GM10248 (cell line): ENCODE results near the gene FNTB.
"Not testable (repeated sequence)": the region's sequence is repeated elsewhere in the genome, so short reads cannot be mapped to it uniquely, and the experiment has no call there.

Source experiments
- CTCF ChIA-PET: fragments of 300-600 bp; sonication (Branson Sonifier 250); formaldehyde crosslinking; extraction: SDS; loops from one replicate; lab custom pipeline; 2021; ENCODE audit warnings: antibody characterized with exemption; lab: Yijun Ruan, JAX
- POLR2A ChIA-PET: fragments of 350-650 bp; sonication (Branson Sonifier 250); formaldehyde crosslinking; extraction: SDS; loops from one replicate; lab custom pipeline; 2020; ENCODE audit warnings: antibody characterized with exemption; lab: Yijun Ruan, JAX
- DNase-seq: peaks from one replicate; pipeline ENCODE4 v3.0.0; 2012; ENCODE audit errors: extremely low spot score
- TF ChIP-seq, protein P1 (sequence below): IDR thresholded peaks from 2 replicates; pipeline ENCODE4 v1.5.1; 2012; ENCODE audit warnings: mild to moderate bottlenecking, low read depth; ENCODE audit errors: extremely low read depth, missing control alignments, control extremely low read depth

The FNTB gene

DNA sequence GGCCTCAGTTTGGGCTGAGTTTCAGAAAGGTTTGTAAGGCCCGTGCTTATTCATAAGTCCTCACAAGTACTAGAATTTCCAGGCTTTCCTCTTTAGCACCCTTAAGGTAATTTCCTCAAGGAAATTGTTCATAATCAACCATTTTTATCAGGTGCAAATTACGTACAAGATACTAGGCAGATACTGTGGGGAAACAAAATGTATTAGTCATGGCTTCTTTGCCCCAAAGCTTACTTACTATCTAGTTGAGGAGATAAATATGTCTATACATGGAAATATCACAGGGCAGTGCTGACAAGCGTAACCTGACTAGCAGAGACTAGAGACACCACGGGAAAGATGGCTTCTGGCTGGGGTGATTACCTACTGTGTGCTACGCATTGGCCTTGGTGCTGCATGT lies 93.1 kb downstream of the FNTB start:
- no peak for DNase-seq
- POLR2A ChIA-PET, result interaction anchor here (0.6 kb wide), 1 partner anchor 44 kb away, joined by 4 read pairs; no protein-coding TSS in a partner anchor
- CTCF ChIA-PET, result interaction anchor here (0.8 to 1.0 kb wide), 2 partner anchors 14 to 188 kb away, joined by 3 to 4 read pairs; no protein-coding TSS in a partner anchor
- TF ChIP-seq, protein P1, sequence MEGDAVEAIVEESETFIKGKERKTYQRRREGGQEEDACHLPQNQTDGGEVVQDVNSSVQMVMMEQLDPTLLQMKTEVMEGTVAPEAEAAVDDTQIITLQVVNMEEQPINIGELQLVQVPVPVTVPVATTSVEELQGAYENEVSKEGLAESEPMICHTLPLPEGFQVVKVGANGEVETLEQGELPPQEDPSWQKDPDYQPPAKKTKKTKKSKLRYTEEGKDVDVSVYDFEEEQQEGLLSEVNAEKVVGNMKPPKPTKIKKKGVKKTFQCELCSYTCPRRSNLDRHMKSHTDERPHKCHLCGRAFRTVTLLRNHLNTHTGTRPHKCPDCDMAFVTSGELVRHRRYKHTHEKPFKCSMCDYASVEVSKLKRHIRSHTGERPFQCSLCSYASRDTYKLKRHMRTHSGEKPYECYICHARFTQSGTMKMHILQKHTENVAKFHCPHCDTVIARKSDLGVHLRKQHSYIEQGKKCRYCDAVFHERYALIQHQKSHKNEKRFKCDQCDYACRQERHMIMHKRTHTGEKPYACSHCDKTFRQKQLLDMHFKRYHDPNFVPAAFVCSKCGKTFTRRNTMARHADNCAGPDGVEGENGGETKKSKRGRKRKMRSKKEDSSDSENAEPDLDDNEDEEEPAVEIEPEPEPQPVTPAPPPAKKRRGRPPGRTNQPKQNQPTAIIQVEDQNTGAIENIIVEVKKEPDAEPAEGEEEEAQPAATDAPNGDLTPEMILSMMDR, result no peak

DNA sequence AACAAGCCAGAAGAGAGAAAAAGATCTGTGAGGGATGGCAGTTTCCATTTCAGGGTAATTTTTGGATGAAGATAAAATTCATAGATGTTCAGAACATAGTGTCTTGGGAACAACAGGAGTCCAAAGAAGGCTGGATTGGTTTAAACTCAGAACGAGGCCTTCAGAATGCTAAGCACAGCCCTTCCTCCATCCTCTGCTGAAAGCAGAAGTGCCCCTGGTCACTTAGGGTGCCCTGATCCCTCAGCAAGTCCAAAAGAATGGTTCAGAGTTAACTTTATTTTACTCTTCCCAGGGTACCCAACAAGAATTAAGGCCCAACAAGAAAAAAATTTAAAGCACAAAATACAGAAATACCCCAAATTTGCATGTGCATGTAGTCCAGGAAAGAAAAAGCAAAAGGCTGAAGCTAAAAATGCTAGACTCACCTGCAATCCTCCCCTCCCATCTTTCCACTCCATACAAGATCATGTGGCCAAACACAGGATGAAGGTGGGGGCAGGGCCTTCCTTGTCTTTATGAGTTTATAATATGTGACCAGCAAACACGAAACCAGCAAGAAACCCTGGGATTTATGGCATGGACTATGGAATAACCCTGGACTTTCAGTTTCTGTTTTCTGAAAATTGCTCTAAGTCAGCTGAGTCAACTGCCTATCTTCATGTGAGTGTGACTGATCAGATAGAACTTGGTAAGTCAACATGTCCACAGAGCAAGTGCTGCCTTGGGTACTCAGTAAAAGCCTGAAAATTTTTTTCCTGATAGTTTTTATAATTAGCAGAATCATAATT lies 94.5 kb downstream of the FNTB start:
- TF ChIP-seq, protein P1, result no peak
- ChIA-PET CTCF (no interaction called here), POLR2A (no interaction called here)
- no peak for DNase-seq

DNA sequence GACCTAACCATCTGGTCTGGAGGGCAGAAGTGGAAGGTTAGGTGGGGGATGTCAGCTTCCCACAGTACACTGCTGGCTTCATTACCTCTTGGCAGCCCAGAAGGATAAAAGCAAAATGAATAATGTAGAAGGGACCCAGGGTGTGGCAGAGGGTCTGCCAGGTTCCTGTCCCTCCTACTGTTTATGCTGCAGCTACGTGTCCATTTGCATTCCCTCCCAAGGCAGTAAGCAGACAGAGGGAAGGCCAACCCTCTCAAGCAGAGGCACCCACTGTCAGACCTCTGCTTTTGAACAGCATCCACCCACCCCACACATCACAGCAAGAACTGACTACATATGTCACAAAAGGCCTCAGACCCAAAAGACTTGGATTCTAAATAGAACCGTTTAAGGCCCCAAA lies 96.2 kb downstream of the FNTB start:
- TF ChIP-seq, protein P1, result no peak
- CTCF ChIA-PET, result interaction anchor here (1.3 kb wide), 1 partner anchor 11 kb away, joined by 3 read pairs; no protein-coding TSS in a partner anchor
- POLR2A ChIA-PET, result interaction anchor here (0.5 kb wide), 1 partner anchor 156 kb away, joined by 7 read pairs; no protein-coding TSS in a partner anchor
- DNase-seq, result no peak

DNA sequence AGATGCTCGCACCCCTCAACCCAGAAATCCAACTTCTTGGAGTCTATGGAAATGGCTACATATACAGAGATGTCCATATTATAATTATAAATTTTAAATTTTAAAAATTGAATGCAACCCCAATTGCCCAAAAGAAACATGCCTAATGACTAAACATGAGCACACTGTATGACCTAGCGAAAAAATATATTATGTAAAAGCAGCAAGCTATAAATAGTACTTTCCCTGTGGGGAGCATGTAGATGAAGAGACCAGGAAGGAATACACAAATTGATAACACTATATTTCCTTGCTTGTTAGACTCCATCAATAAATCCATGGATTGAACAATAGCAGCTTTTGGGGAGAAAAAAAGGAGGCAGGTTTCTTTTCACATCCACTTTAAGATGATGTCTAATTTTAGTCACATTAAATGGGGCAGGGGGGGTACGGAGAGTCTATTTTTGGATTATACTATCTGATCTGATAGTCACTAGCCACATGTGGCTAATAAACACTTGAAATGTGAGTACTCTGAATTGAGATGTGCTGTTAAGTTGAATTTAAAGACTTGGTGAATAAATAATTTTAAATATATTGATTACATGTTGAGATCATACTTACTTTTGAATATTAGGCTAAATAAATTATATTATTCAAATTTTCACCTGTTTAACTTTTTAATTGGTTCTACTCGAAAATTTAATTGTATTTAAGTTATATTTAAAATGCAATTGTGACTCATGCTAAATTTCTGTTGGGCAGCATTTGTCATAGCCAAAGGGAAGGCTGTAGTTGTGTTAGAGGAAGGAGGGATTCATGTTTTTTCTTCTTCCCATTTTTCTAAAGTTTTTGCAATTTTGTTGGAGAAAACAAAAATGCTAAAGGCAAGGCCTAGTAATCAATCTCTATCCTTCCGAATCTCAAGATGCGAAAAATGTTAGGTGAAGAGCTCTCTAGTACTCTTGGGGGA lies 98.1 kb downstream of the FNTB start:
- DNase-seq, result no peak
- POLR2A ChIA-PET, result no interaction called here
- CTCF ChIA-PET, result interaction anchor here (1.0 to 1.3 kb wide), 5 partner anchors 8 to 11 kb away, joined by 3 to 4 read pairs (median 3); no protein-coding TSS in a partner anchor
- TF ChIP-seq, protein P1, result no peak

DNA sequence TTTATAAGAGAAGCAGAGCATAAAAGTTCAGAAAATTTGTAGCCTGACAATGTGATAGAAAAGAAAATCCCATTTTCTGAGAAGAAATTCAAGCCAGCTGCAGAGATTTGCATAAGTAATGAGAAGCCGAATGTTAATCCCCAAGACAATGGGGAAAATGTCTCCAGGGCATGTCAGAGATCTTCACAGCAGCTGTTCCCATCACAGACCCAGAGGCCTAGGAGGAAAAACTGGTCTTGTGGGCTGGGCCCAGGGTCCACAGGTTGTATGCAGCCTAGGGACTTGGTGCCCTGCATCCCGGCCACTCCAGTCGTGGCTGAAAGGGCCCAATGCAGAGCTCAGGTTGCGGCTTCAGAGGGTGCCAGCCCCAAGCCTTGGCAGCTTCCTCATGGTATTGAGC lies 100.0 kb downstream of the FNTB start:
- CTCF ChIA-PET, POLR2A ChIA-PET, DNase-seq: not testable (repeated sequence)

DNA sequence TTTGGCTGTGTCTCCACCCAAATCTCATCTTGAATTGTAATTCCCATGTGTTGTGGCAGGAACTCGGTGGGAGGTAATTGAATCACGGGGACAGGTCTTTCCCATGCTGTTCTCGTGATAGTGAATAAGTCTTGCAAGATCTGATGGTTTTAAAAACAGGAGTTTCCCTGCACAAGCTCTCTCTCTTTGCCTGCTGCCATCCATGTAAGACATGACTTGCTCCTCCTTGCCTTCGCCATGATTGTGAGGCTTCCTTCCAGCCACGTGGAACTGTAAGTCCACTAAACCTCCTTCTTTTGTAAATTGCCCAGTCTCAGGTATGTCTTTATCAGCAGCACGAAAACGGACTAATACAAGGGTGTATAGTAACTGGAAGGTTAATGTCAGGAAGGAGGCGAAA lies 101.1 kb downstream of the FNTB start:
- POLR2A ChIA-PET, CTCF ChIA-PET, DNase-seq: not testable (repeated sequence)

DNA sequence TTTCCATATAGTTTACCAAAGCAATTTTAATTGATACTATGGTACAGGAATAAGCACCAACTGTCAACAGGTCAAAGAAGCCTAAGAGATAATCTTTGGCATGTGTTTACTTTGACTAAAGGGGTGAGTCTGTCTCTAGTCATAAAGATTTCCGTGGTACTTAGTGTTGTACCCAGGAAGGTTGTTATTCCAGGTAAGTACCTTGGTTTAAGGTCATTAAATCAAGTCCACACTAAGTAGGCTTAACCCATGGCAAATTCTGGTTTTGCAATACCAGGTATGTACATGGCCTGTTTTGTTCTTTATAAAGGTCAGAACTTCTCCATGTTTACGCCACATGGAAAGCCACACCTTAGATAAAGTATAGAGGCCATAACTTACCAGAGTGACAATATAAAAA lies 105.7 kb downstream of the FNTB start:
- POLR2A ChIA-PET, result no interaction called here
- no peak for DNase-seq
- TF ChIP-seq, protein P1, result no peak
- CTCF ChIA-PET, result no interaction called here
